Neural cell (in vitro differentiated cells): ENCODE measurements around the gene KREMEN1. TPM values are rescaled to one million over a fixed set of nuclear protein-coding genes. Genes with fewer than 3 reads are reported as not detected.

Source experiments
- H2AFZ ChIP-seq: fragments of 200-600, 300-800 bp; sonication (generic), shearing (Covaris generic); 2 replicates; pipeline ENCODE4 v1.6.0; 2014; ENCODE audit warnings: low read depth, mild to moderate bottlenecking, antibody characterized with exemption, low read length, moderate library complexity
- H3F3A ChIP-seq: fragments of 200-600 bp; shearing (Covaris generic); 2 replicates; pipeline ENCODE4 v1.6.1; 2016; ENCODE audit warnings: mild to moderate bottlenecking, moderate library complexity, mixed read lengths, antibody characterized with exemption, low read length; ENCODE audit not compliant: insufficient read depth, poor library complexity, severe bottlenecking
- H3K27ac ChIP-seq: fragments of 200-600, 300-800 bp; sonication (generic), shearing (Covaris generic); 2 replicates; pipeline ENCODE4 v1.5.1; 2014; ENCODE audit warnings: mild to moderate bottlenecking, low read length, moderate library complexity
- H3K27me3 ChIP-seq: fragments of 300-800, 200-600 bp; sonication (generic), shearing (Covaris generic); 2 replicates; pipeline ENCODE4 v1.6.0; 2014; ENCODE audit warnings: mild to moderate bottlenecking, low read depth, low read length, moderate library complexity; ENCODE audit not compliant: insufficient read depth
- H3K36me3 ChIP-seq: fragments of 300-800, 200-600 bp; sonication (generic), shearing (Covaris generic); 2 replicates; pipeline ENCODE4 v1.5.1; 2014; ENCODE audit warnings: mild to moderate bottlenecking, antibody characterized with exemption, low read length, moderate library complexity; ENCODE audit not compliant: insufficient read depth
- H3K4me2 ChIP-seq: fragments of 300-800, 200-600 bp; sonication (generic), shearing (Covaris generic); 2 replicates; pipeline ENCODE4 v1.6.0; 2014; ENCODE audit warnings: mild to moderate bottlenecking, low read length
- H3K4me3 ChIP-seq: fragments of 300-800, 200-600 bp; sonication (generic), shearing (Covaris generic); 2 replicates; pipeline ENCODE4 v1.5.1; 2014; ENCODE audit warnings: mild to moderate bottlenecking, low read length, moderate library complexity
- H3K79me2 ChIP-seq: fragments of 200-600 bp; shearing (Covaris generic); replicated peaks from 2 replicates; pipeline ENCODE4 v1.6.0; 2014; ENCODE audit warnings: mild to moderate bottlenecking, low read length, moderate library complexity; ENCODE audit not compliant: insufficient read depth
- H3K9ac ChIP-seq: fragments of 300-800, 200-600 bp; sonication (generic), shearing (Covaris generic); 2 replicates; pipeline ENCODE4 v1.6.1; 2016; ENCODE audit warnings: mild to moderate bottlenecking, low read length, mixed read lengths
- H3K9me2 ChIP-seq: fragments of 200-600 bp; shearing (Covaris generic); 2 replicates; pipeline ENCODE4 v1.6.1; 2016; ENCODE audit warnings: mild to moderate bottlenecking, low read length, mixed read lengths; ENCODE audit not compliant: insufficient read depth
- H3K9me3 ChIP-seq: fragments of 200-600, 300-800 bp; sonication (generic), shearing (Covaris generic); 2 replicates; pipeline ENCODE4 v1.6.1; 2016; ENCODE audit warnings: mild to moderate bottlenecking, mixed run types, low read length, moderate library complexity, mixed read lengths
- H4K20me1 ChIP-seq: fragments of 200-600 bp; shearing (Covaris generic); 2 replicates; pipeline ENCODE4 v1.6.1; 2016; ENCODE audit warnings: mild to moderate bottlenecking, mixed run types; ENCODE audit not compliant: insufficient read depth
- CTCF ChIP-seq: fragments of 450-650 bp; IDR thresholded peaks from 2 replicates; pipeline ENCODE4 v1.5.1; 2014; ENCODE audit warnings: antibody characterized with exemption, mild to moderate bottlenecking, moderate library complexity; ENCODE audit not compliant: poor library complexity, severe bottlenecking
- EP300 ChIP-seq: fragments of 450-650 bp; conservative IDR thresholded peaks from 2 replicates; pipeline ENCODE4 v1.6.1; 2014; ENCODE audit warnings: antibody characterized with exemption, mild to moderate bottlenecking, moderate library complexity; ENCODE audit not compliant: poor library complexity, severe bottlenecking
- EZH2 ChIP-seq: fragments of 200-600, 300-800 bp; shearing (Covaris generic), sonication (generic); IDR thresholded peaks from 2 replicates; pipeline ENCODE4 v1.6.1; 2014; ENCODE audit warnings: antibody characterized with exemption, low read length, borderline replicate concordance, mild to moderate bottlenecking; ENCODE audit not compliant: insufficient read depth, poor library complexity, severe bottlenecking
- MXI1 ChIP-seq: fragments of 450-650 bp; conservative IDR thresholded peaks from 2 replicates; pipeline ENCODE4 v1.6.1; 2014; ENCODE audit warnings: antibody characterized with exemption, mild to moderate bottlenecking; ENCODE audit not compliant: poor library complexity, severe bottlenecking
- POLR2AphosphoS5 ChIP-seq: IDR thresholded peaks from 2 replicates; pipeline ENCODE4 v1.6.1; 2012
- RAD21 ChIP-seq: fragments of 450-650 bp; conservative IDR thresholded peaks from 2 replicates; pipeline ENCODE4 v1.6.1; 2014; ENCODE audit warnings: antibody characterized with exemption, mild to moderate bottlenecking, moderate library complexity
- SMC3 ChIP-seq: fragments of 450-650 bp; conservative IDR thresholded peaks from 2 replicates; pipeline ENCODE4 v1.6.1; 2014; ENCODE audit warnings: antibody characterized with exemption, mild to moderate bottlenecking, moderate library complexity; ENCODE audit not compliant: poor library complexity
- TAF1 ChIP-seq: IDR thresholded peaks from 2 replicates; pipeline ENCODE4 v1.6.1; 2012; ENCODE audit warnings: low read depth
- polyA plus RNA-seq: library from polyadenylated mRNA; depleted of rRNA; stranded (reverse); fragments of >200 nt; gene quantifications from 2 replicates; pipeline ENCODE4 v1.2.3, GENCODE V29; 2014
- TF ChIP-seq, protein P1 (sequence below): IDR thresholded peaks from 2 replicates; pipeline ENCODE4 v1.6.1; 2012; ENCODE audit warnings: borderline replicate concordance

Gene KREMEN1
- polyA plus RNA-seq, 1 donor from 2014 or later, result 3.3 TPM

DNA sequence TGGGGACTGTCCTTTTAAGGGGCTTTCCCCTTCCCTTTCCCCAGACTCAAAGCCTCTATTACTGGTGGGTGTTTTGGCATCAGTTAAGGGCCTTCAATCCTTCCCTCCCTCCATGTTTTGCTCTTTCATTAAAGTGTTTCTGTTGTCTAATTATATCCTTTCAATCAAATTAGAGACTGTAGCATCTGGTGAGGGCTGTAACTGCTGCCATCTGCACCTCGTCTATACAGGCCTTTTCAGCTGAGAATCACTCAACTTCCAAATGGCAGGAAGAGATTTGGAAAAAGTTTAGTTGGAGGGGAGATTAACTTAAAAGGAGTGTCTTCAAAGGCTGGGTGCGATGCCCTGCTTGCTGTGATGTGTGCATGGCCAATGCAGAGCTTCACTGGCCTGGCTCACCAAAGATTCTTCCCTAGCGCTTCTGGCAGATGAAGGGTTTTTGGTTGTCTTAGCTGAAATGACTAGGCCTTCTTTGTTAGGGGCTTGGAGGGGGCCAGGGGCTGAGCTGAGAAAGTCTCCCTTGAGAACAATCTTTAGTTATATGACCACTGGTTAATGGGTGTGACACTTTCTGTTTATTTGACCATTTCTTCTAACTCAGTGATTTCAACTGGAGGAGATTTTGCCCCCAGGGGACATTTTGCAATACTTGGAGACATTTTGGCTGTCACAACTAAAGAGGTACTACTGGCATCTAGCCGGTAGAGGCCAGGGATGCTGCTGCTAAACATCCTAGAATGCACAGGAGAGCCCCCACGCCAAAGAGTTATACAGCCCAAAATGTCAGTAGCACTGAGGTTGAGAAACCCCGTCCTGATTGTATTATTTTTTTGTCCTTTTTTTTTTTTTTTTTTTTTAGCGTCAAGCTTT, 7.5 kb downstream of the KREMEN1 start:
- H3F3A ChIP-seq, result no peaks in the 10 kb centered on the region
- H3K79me2 ChIP-seq, result no peaks in the 10 kb centered on the region
- H3K36me3 ChIP-seq, result no peaks in the 10 kb centered on the region
- H2AFZ ChIP-seq, result no peak overlapping the region
- H3K4me2 ChIP-seq, result no peak overlapping the region
- H4K20me1 ChIP-seq, result no peaks in the 10 kb centered on the region
- H3K9me2 ChIP-seq, result no peaks in the 10 kb centered on the region
- H3K9me3 ChIP-seq, result no peaks in the 10 kb centered on the region
- no peak overlapping the region for H3K9ac ChIP-seq
- H3K27ac ChIP-seq, result no peak overlapping the region
- TF ChIP-seq MXI1 (no peak), EP300 (no peak), POLR2AphosphoS5 (no peak), SMC3 (no peak), RAD21 (no peak), EZH2 (no peak), CTCF (no peak)
- TF ChIP-seq, protein P1, sequence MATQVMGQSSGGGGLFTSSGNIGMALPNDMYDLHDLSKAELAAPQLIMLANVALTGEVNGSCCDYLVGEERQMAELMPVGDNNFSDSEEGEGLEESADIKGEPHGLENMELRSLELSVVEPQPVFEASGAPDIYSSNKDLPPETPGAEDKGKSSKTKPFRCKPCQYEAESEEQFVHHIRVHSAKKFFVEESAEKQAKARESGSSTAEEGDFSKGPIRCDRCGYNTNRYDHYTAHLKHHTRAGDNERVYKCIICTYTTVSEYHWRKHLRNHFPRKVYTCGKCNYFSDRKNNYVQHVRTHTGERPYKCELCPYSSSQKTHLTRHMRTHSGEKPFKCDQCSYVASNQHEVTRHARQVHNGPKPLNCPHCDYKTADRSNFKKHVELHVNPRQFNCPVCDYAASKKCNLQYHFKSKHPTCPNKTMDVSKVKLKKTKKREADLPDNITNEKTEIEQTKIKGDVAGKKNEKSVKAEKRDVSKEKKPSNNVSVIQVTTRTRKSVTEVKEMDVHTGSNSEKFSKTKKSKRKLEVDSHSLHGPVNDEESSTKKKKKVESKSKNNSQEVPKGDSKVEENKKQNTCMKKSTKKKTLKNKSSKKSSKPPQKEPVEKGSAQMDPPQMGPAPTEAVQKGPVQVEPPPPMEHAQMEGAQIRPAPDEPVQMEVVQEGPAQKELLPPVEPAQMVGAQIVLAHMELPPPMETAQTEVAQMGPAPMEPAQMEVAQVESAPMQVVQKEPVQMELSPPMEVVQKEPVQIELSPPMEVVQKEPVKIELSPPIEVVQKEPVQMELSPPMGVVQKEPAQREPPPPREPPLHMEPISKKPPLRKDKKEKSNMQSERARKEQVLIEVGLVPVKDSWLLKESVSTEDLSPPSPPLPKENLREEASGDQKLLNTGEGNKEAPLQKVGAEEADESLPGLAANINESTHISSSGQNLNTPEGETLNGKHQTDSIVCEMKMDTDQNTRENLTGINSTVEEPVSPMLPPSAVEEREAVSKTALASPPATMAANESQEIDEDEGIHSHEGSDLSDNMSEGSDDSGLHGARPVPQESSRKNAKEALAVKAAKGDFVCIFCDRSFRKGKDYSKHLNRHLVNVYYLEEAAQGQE, result no peak
- H3K27me3 ChIP-seq, result peaks cover 4% of the 10 kb centered on the region
- H3K4me3 ChIP-seq, result no peak overlapping the region

GRCh38 chr22:29081517-29082236, 8.8 kb downstream of the KREMEN1 start:
- Histone ChIP-seq H3K27me3 (no peaks in the 10 kb centered on the region), H3F3A (no peaks in the 10 kb centered on the region), H2AFZ (no peak overlapping the region), H4K20me1 (no peaks in the 10 kb centered on the region), H3K4me3 (no peak overlapping the region), H3K9me3 (no peaks in the 10 kb centered on the region), H3K27ac (no peak overlapping the region), H3K79me2 (no peaks in the 10 kb centered on the region), H3K9me2 (no peaks in the 10 kb centered on the region), H3K9ac (no peak overlapping the region), H3K36me3 (no peaks in the 10 kb centered on the region), H3K4me2 (no peak overlapping the region)
- TF ChIP-seq TAF1 (no peak), POLR2AphosphoS5 (no peak), RAD21 (no peak), EP300 (no peak), CTCF (no peak), SMC3 (no peak), EZH2 (no peak), MXI1 (no peak)
- TF ChIP-seq, protein P1, result no peak
